AG04449 (cell line): ENCODE data around the gene STK35.

Source experiments
- CTCF ChIA-PET: fragments of 350-600 bp; formaldehyde crosslinking; extraction: SDS; loops from one replicate; lab custom pipeline; 2021; ENCODE audit warnings: antibody characterized with exemption; lab: Yijun Ruan, JAX
- POLR2A ChIA-PET: fragments of 400-600, 350-600 bp; formaldehyde crosslinking; extraction: SDS; loops from one replicate; lab custom pipeline; 2020; ENCODE audit warnings: antibody characterized with exemption, inconsistent platforms; lab: Yijun Ruan, JAX
- DNase-seq: peaks from one replicate; pipeline ENCODE4 v3.0.0-alpha.2; 2010; ENCODE audit warnings: low read depth, low spot score
- H3K4me3 ChIP-seq: 2 replicates; pipeline ENCODE4 v1.5.1; 2011; ENCODE audit warnings: low read depth, mild to moderate bottlenecking, control low read depth, low read length
- CTCF ChIP-seq: IDR thresholded peaks from one replicate; pipeline ENCODE4 v1.5.1; 2011; ENCODE audit warnings: mild to moderate bottlenecking, moderate library complexity, low read length, control low read depth, inconsistent platforms; ENCODE audit not compliant: insufficient read depth; ENCODE audit errors: missing control alignments

Gene STK35

GRCh38 chr20:2146080-2146867, 44.6 kb downstream of the STK35 start:
- ChIA-PET POLR2A (no interaction called here), CTCF (interaction anchor here (0.9 kb wide), 1 partner anchor 26 kb away, joined by 3 read pairs; no protein-coding TSS in a partner anchor)
- no peak for DNase-seq
- TF ChIP-seq CTCF = no peak
- H3K4me3 ChIP-seq = no peak overlapping the region

GRCh38 chr20:2149507-2149906, 47.9 kb downstream of the STK35 start:
- TF ChIP-seq CTCF = no peak
- POLR2A ChIA-PET = interaction anchor here (0.6 kb wide), 1 partner anchor 1317 kb away, joined by 3 read pairs; no protein-coding TSS in a partner anchor
- no peak for DNase-seq
- H3K4me3 ChIP-seq = no peak overlapping the region
- CTCF ChIA-PET = no interaction called here

GRCh38 chr20:2150660-2151059, 49.0 kb downstream of the STK35 start:
- DNase-seq = no peak
- ChIA-PET POLR2A (no interaction called here), CTCF (interaction anchor here (1.3 to 2.6 kb wide), 2 partner anchors 10 to 20 kb away, joined by 3 to 8 read pairs; no protein-coding TSS in a partner anchor)
- H3K4me3 ChIP-seq = no peak overlapping the region
- no peak for TF ChIP-seq CTCF

- no peak overlapping the region for H3K4me3 ChIP-seq
- TF ChIP-seq CTCF = no peak
- DNase-seq = no peak
- POLR2A ChIA-PET = interaction anchor here (1.5 kb wide), 1 partner anchor 49 kb away, joined by 3 read pairs; no protein-coding TSS in a partner anchor
- CTCF ChIA-PET = interaction anchor here (0.9 to 2.6 kb wide), 3 partner anchors 9 to 22 kb away, joined by 3 to 8 read pairs (median 3); no protein-coding TSS in a partner anchor
Measured at GRCh38 chr20:2151858-2152281, 50.2 kb downstream of the STK35 start.

GRCh38 chr20:2152317-2152716, 50.7 kb downstream of the STK35 start:
- TF ChIP-seq CTCF = no peak
- POLR2A ChIA-PET = interaction anchor here (1.5 kb wide), 1 partner anchor 50 kb away, joined by 3 read pairs; no protein-coding TSS in a partner anchor
- CTCF ChIA-PET = interaction anchor here (0.9 to 2.6 kb wide), 3 partner anchors 9 to 20 kb away, joined by 3 to 8 read pairs (median 4); no protein-coding TSS in a partner anchor
- DNase-seq = no peak
- no peak overlapping the region for H3K4me3 ChIP-seq

GRCh38 chr20:2153326-2153725, 51.7 kb downstream of the STK35 start:
- no peak for TF ChIP-seq CTCF
- CTCF ChIA-PET = interaction anchor here (0.6 to 2.6 kb wide), 4 partner anchors 8 to 435 kb away, joined by 3 to 8 read pairs (median 4); no protein-coding TSS in a partner anchor
- DNase-seq = no peak
- no peak overlapping the region for H3K4me3 ChIP-seq
- POLR2A ChIA-PET = interaction anchor here (1.5 kb wide), 1 partner anchor 51 kb away, joined by 3 read pairs; no protein-coding TSS in a partner anchor
